DND-41 (cell line): ENCODE data around the gene OR5K2.

Source experiments
- ATAC-seq: fragments of 200-7000 bp; cut with Tn5 transposase; 3 replicates; pipeline ENCODE4 v1.9.1; 2021; ENCODE audit warnings: low read depth; ENCODE audit not compliant: insufficient read depth
- DNase-seq: peaks from one replicate; pipeline ENCODE4 v3.0.0-alpha.2; 2020
- H2AFZ ChIP-seq: 2 replicates; pipeline ENCODE4 v1.6.0; 2012; ENCODE audit warnings: low read depth, low read length
- H3K27ac ChIP-seq: 2 replicates; pipeline ENCODE4 v1.5.1; 2012; ENCODE audit warnings: low read length, inconsistent platforms
- H3K27me3 ChIP-seq: fragments of 200-600 bp; sonication (generic); 2 replicates; pipeline ENCODE4 v1.6.0; 2012; ENCODE audit warnings: low read length, mild to moderate bottlenecking, inconsistent platforms; ENCODE audit not compliant: insufficient read depth, poor library complexity
- H3K36me3 ChIP-seq: 2 replicates; pipeline ENCODE4 v1.5.1; 2012; ENCODE audit warnings: low read length, inconsistent platforms; ENCODE audit not compliant: insufficient read depth
- H3K4me1 ChIP-seq: 2 replicates; pipeline ENCODE4 v1.5.1; 2012; ENCODE audit warnings: mild to moderate bottlenecking, low read length; ENCODE audit not compliant: insufficient read depth
- H3K4me2 ChIP-seq: 2 replicates; pipeline ENCODE4 v1.6.0; 2012; ENCODE audit warnings: mild to moderate bottlenecking, moderate library complexity, low read length, inconsistent platforms; ENCODE audit not compliant: insufficient read depth
- H3K4me3 ChIP-seq, 2 experiments: fragments of 200-600 bp in 1 of 2; shearing (Covaris generic) in 1 of 2; 2 replicates each; pipeline ENCODE4 v1.5.1; 2012 to 2016; ENCODE audit warnings: inconsistent platforms in 2 of 2, low read length in 2 of 2, mild to moderate bottlenecking in 2 of 2, low read depth in 1 of 2, moderate library complexity in 1 of 2
- H3K79me2 ChIP-seq: 2 replicates; pipeline ENCODE4 v1.6.0; 2012; ENCODE audit warnings: low read length, inconsistent platforms; ENCODE audit not compliant: insufficient read depth
- H3K9ac ChIP-seq: 2 replicates; pipeline ENCODE4 v1.6.0; 2012; ENCODE audit warnings: low read depth, mild to moderate bottlenecking, inconsistent platforms, low read length, moderate library complexity
- H3K9me3 ChIP-seq: 2 replicates; pipeline ENCODE4 v1.5.1; 2012; ENCODE audit warnings: low read length, moderate library complexity, mild to moderate bottlenecking, inconsistent platforms; ENCODE audit not compliant: insufficient read depth, severe bottlenecking
- H4K20me1 ChIP-seq: 2 replicates; pipeline ENCODE4 v1.6.0; 2012; ENCODE audit warnings: low read length; ENCODE audit not compliant: insufficient read depth
- CTCF ChIP-seq: IDR thresholded peaks from 2 replicates; pipeline ENCODE4 v1.5.1; 2012; ENCODE audit warnings: borderline replicate concordance, low read length, moderate library complexity, mild to moderate bottlenecking; ENCODE audit not compliant: poor library complexity, severe bottlenecking; ENCODE audit errors: extremely low read depth
- EZH2 ChIP-seq: IDR thresholded peaks from 3 replicates; pipeline ENCODE4 v1.6.1; 2012; ENCODE audit warnings: borderline replicate concordance, low read depth, mild to moderate bottlenecking, moderate library complexity, low read length, inconsistent platforms; ENCODE audit not compliant: severe bottlenecking

OR5K2 gene

GRCh38 chr3:98500019-98500418 is 2.5 kb downstream of the OR5K2 start:
- H2AFZ ChIP-seq, result no peak overlapping the region
- no peak overlapping the region for H3K4me3 ChIP-seq
- H3K9me3 ChIP-seq, result no peaks in the 10 kb centered on the region
- H4K20me1 ChIP-seq, result no peaks in the 10 kb centered on the region
- TF ChIP-seq EZH2, result no peak
- no peak for TF ChIP-seq CTCF
- DNase-seq (no peak), ATAC-seq (no peak)
- no peaks in the 10 kb centered on the region for H3K4me1 ChIP-seq
- H3K79me2 ChIP-seq, result no peaks in the 10 kb centered on the region
- H3K9ac ChIP-seq, result no peak overlapping the region
- H3K36me3 ChIP-seq, result no peaks in the 10 kb centered on the region
- no peak overlapping the region for H3K4me2 ChIP-seq
- H3K27ac ChIP-seq, result no peak overlapping the region
- no peaks in the 10 kb centered on the region for H3K27me3 ChIP-seq

- TF ChIP-seq EZH2 (no peak), CTCF (no peak)
- Histone ChIP-seq H3K9me3 (no peaks in the 10 kb centered on the region), H3K4me2 (no peak overlapping the region)
Observed at GRCh38 chr3:98501270-98501669, 3.8 kb downstream of the OR5K2 start.

GRCh38 chr3:98501863-98502576 is 4.5 kb downstream of the OR5K2 start:
- no peaks in the 10 kb centered on the region for H3K4me1 ChIP-seq
- no peak overlapping the region for H2AFZ ChIP-seq
- H3K79me2 ChIP-seq, result no peaks in the 10 kb centered on the region
- no peaks in the 10 kb centered on the region for H3K9me3 ChIP-seq
- ATAC-seq (no peak), DNase-seq (no peak)
- no peak overlapping the region for H3K27ac ChIP-seq
- H4K20me1 ChIP-seq, result no peaks in the 10 kb centered on the region
- no peak overlapping the region for H3K9ac ChIP-seq
- no peak overlapping the region for H3K4me3 ChIP-seq
- no peak for TF ChIP-seq CTCF
- H3K36me3 ChIP-seq, result no peaks in the 10 kb centered on the region
- H3K27me3 ChIP-seq, result no peaks in the 10 kb centered on the region
- H3K4me2 ChIP-seq, result no peak overlapping the region

More at GRCh38 chr3:98501270-98501669, 3.8 kb downstream of the OR5K2 start:
- no peak for ATAC-seq
- H2AFZ ChIP-seq, result no peak overlapping the region
- no peaks in the 10 kb centered on the region for H3K4me1 ChIP-seq
- H3K36me3 ChIP-seq, result no peaks in the 10 kb centered on the region
- H3K27ac ChIP-seq, result no peak overlapping the region
- H3K27me3 ChIP-seq, result no peaks in the 10 kb centered on the region
- no peak for DNase-seq
- no peak overlapping the region for H3K4me3 ChIP-seq
- H4K20me1 ChIP-seq, result no peaks in the 10 kb centered on the region
- no peaks in the 10 kb centered on the region for H3K79me2 ChIP-seq
- H3K9ac ChIP-seq, result no peak overlapping the region
